Stimulated activated CD8-positive, alpha-beta memory T cell treated with anti-CD3 and anti-CD28 coated beads, Interleukin-12 subunit alpha, Interleukin-12 subunit beta, amount 100 ng/mL, for 24 hours (primary cell): ENCODE results near the gene VPS35L.
"Not testable (repeated sequence)": the region's sequence is repeated elsewhere in the genome, so short reads cannot be mapped to it uniquely, and the experiment has no call there.

Experiments
- DNase-seq: peaks from one replicate; pipeline ENCODE4 v3.0.0-alpha.2; 2020; ENCODE audit errors: extremely low read depth

VPS35L gene

DNA sequence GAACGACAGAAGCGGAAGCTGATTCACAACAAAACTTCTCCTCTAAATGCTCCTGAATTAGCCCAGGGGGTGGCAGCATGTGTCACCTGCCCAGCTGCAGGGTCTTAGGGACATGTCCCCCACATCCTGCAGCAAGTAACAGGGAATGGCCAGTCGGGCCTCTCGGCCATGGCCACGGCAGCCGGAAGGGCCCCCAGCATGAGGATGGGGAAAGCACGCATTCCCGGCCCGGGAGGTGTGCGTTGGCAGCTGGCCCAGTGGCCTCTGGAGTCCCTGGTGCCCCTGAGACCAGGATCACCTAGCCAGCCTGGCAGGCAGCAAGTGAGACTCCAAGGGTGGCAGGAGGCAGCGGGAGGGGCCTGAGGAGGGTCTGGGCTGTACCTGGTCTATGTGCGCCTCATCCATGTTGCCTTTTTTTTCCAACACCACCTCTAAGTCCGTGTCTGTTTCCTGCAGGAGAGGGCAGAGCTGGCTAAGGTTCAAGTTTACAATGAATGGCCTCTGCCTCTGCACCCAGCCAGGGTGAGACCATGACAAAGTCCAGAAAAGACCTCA lies 155.6 kb downstream of the VPS35L start:
- DNase-seq: no peak

DNA sequence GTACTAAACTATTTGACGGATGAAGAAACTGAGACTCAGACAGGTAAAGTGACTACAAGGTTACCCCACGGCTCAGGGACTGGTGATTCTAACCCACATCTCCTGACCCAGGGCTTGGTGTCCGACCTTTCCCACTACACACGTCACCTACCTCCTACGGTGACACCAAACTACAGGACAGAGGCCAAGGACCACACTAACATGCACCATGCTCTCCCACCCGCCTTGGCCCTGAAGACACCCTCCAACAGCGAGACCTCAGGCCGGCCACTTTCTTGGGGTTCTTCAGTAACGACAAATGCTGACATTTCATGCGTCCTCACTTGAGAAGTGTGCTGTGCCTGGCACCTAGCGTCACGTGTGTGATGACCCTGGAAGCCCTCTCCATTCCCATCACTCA lies 156.1 kb downstream of the VPS35L start:
- DNase-seq: no peak

DNA sequence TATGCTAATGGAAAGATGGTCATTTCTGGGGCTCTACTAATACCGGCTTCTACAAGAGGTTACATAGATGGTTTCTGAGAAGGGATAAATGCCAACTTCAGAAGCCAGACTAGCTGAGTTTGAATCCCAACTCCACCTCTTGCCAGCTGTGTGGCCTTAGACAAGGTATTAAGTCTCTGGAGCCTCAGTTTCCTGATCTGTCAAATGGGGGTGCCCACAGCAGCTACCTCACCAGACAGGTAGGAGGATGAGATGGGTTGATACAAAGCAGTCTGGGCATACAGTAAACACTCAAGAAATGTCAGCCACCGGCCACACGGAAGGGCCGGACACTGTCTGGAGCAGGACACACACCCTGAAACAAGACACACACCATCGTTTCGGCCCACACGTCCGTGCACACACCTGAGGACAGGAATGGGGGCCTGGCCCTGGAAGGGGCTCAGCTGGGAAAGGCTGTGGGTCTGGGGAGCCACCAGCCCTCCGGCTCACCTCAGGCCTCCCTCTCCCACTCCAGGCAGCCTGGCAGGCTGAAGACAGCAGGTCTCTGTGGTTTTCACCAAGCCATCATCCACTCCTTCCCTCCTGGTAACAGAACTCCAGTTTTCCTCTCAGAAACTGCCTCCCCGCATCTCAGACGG lies 157.0 kb downstream of the VPS35L start:
- DNase-seq: no peak

DNA sequence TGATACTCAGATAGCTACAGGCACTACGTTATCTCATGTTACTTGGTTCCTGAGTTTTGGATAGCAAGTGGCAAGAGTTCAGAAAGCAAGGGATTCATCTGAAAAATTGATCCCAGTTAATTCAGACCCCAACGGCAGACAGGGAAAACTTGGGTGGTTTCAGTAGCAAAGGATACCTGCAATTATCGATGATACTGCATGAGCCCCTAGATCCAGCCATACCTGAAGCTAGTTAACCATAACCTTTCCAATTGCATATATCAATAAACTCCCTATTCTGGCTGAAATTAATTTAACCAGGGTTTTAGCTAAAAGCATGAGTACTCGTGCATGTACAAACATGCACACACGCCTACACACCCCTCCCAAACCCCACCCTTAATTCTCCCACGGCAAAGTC lies 158.2 kb downstream of the VPS35L start:
- no peak for DNase-seq

GRCh38 chr16:19715566-19715965 lies 160.1 kb downstream of the VPS35L start:
- DNase-seq: no peak

DNA sequence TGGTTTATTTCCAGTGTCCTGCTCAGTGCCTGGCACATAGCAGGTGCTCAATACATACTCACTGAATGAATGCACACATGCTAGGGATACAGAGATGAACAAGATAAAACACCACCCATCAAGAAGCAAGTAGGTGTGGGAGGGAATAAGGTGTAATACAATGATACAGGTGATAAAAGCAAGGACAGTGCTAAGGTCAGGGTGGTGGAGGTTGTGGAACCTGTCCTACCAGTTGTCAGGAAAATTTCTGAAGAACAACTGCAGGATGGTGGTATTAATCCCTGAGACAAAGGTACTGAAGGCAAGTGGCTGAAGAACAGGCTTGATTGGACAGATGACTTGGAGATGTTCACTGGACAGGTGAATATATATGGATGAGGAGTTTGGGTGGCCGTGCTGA lies 160.7 kb downstream of the VPS35L start:
- DNase-seq: no peak

GRCh38 chr16:19716728-19717127 lies 161.2 kb downstream of the VPS35L start:
- not testable (repeated sequence) for DNase-seq

GRCh38 chr16:19717314-19717713 lies 161.8 kb downstream of the VPS35L start:
- DNase-seq: no peak

DNA sequence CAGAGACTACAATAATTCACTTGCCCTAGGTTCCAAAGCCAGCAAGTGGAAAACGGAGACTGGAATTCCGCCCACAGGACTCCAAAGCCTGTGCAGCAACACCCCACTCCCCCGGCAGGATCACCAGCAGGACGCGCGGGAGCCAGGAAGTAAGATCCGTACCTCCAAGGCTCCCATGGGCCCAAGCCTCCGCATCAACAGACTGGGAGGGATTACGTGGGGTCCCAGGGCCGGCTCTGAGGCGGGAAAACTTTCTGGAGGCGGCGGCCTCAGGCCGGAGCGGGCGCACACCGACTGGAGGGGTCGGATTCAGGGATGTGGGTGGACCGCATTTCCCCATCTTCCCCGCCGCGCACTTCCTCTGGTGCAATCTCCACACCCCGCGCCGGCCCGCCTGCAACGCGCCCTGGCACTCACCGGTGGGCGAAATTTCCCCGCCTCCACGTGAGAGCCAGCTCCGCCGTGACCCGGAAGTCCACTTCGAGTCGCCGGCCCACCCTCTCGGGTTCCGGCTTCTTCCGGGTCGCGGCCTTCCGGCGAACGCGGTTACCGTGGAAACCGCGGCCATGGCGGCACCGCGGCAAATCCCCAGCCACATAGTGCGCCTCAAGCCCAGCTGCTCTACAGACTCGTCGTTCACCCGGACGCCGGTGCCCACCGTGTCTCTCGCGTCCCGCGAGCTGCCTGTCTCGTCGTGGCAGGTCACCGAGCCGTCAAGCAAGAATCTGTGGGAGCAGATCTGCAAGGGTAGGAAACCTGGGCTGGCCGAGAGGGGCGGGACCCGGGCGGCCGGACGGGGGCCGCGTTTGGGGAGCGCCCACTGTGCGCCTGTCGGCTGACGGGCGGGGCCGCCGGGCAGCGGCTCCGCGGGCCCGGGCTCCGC lies 162.5 kb downstream of the VPS35L start, which contains the start of the genes IQCK and KNOP1:
Gene IQCK (plus strand): TSS at position 531 of the 883 bp plus-strand sequence. CDS start 36 bp downstream, at position 567.
Gene KNOP1 (minus strand): TSS at position 487 of the 883 bp plus-strand sequence. CDS start 3,192 bp downstream, outside the sequence.
- peak; percentile 79 for DNase-seq

DNA sequence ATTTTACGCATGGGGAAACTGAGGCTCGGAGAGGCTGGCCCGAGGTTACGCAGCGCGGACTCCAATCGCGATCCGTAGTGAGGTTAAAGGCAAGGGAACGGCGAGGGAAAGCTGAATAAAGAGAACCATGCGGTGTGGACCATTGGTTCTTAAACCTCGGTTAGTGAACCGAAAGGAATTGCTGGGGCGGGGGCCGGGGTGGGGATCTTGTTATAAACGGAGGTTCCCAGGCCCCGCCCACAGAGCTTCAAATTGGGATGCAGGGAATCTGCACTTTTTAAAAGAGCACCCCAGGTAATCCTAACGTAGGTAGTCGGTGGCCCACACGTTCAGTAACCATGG lies 163.1 kb downstream of the VPS35L start:
- no peak for DNase-seq

DNA sequence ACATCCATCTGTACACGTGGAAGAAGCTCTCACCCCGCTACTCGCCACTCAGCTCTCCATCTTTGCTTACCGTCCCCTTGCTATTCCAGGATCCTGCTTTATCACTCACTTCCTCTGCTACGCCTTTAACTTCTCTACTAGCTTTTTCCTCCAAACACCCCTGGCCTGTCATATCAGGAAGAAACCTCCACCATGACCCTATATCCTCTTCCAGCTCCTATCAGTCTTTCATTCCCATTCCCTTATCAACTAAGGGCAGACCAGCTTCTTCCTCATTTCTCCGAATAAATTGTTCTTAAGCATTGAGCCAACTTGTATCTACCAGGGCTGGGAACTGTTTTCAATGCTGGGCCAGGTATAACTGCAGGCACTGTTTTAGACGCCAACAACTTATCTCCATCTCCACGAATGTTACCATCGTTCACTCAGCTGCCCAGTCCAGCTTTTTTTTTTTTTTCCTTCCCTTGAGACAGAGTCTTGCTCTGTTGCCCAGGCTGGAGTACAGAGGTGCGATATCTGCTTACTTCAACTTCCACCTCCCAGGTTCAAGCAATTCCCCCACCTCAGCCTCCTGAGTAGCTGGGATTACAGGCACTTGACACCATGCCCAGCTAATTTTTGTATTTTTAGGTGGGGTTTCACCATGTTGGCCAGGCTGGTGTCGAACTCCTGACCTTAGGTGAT lies 166.9 kb downstream of the VPS35L start:
- no peak for DNase-seq

- DNase-seq: no peak
Measured at GRCh38 chr16:19722981-19723380, 167.5 kb downstream of the VPS35L start.

DNA sequence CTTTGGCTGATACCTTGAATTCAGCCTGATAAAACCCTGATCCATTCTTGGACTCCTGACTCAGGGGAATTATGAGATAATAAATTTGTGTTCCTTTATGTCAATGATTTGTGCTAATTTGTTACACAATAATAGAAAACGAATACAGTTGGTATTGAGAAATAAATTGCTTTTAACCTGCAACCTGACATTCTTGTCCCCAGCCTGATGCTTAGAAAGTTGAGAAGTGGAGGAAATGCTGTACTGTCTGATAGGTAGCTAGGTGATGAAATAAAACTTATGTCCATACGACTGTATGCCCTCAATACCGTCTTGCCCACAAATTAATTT lies 173.1 kb downstream of the VPS35L start:
- no peak for DNase-seq

DNA sequence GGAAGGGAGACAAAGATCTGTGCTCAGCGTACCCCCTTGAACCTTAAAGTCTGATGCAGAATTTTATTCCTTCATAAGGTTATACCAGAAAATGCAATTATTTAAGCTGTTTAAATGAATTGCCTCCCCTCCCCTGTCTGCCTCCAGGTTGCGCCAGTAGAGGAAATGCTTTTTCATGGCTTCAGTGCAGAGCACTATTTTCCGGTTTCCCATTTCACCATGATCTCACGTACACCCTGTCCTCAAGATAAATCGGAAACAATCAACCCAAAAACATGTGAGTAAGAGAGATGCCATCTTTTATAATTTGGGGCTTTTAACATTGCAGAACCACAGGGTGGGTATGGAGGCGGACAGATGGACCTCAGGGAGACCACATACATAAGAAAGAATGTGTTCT lies 178.0 kb downstream of the VPS35L start:
- no peak for DNase-seq

GRCh38 chr16:19735074-19735867 lies 179.8 kb downstream of the VPS35L start:
- DNase-seq: no peak

GRCh38 chr16:19737306-19738038 lies 182.0 kb downstream of the VPS35L start:
- DNase-seq: no peak

- DNase-seq: no peak
Measured at GRCh38 chr16:19741354-19741753, 185.9 kb downstream of the VPS35L start.

DNA sequence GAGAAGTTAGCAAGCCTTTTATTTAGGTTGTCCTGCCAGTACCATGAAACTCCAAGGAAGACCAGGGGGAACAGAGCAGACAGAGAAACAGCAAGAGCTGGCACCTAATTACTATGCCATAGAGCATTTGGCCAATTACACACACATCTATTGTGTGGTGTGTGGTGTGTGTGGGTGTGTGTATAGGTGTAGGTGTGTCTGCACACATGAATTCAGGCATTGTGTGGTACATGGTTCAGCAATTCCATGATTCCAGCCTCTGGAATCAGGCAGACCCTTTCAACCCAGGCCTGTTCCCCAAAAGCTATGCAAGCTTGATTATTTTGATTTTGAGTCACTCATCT lies 188.3 kb downstream of the VPS35L start:
- DNase-seq: no peak

DNA sequence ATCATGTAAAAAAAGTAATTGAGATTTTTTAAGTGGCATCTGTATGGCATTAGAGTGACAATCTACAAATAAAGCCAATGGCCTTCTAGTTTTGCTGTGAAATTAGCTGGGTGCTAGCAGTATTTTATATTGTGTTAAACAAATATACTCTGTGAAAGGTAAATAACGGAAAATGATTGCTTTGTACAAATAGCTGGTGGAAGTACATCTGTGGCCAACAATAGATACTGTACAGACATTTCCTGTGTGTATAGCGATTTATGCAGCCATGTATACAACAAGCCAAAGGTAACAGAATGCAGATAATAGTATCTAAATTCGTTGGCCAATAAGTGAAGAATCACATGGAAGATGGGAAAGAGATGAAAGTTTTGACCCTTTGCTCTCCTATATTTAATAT lies 189.2 kb downstream of the VPS35L start:
- DNase-seq: no peak

DNA sequence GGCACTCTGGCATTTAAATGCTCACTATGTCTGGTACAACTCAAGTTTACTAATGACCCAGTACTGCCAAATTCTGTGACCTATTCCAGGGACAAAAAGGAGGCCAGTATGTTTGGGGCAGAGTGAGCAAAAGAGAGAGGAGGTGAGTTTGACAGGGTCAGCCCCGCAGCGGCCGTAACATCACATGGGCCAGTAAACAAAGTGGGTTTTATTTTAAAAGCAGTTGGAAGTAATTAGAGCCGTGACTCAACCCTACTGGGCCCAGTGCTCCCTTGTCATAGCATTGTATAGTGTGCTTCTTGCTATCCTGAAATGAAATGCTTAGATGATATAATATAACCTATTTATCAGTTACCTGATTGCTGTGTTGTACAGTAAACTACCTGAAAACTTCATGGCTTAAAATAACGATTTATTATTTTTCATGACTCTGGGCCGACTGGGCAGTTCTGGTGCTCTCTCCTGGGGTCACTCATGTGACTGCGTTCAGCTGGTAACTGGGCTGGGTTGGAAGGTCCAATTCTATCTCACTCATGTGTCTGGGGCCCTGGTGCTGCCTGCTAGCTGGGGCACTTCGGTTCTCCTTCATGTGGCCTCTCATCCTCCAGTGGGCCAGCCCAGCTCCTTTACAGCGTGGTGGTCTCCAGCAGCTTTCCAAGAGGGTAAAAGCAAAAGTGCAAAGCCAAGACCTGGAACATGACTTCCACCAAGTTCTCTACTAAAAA lies 189.9 kb downstream of the VPS35L start:
- no peak for DNase-seq
